Effector memory CD4-positive, alpha-beta T cell (primary cell): Measurements from ENCODE around the gene CRYBG3.

ENCODE experiments used
- DNase-seq, 3 donors: peaks; one replicate each; pipeline ENCODE4 v3.0.0-alpha.2; 2020
- H3K27ac ChIP-seq: 2 replicates; pipeline ENCODE4 v1.7.0; 2013; ENCODE audit warnings: mild to moderate bottlenecking, low read length, moderate library complexity; ENCODE audit not compliant: insufficient read depth, poor library complexity, severe bottlenecking
- H3K27me3 ChIP-seq: replicated peaks from 2 replicates; pipeline ENCODE4 v1.7.0; 2013; ENCODE audit warnings: mild to moderate bottlenecking, low read length; ENCODE audit not compliant: insufficient read depth, control insufficient read depth, poor library complexity, severe bottlenecking
- H3K36me3 ChIP-seq: 2 replicates; pipeline ENCODE4 v1.7.0; 2013; ENCODE audit warnings: mild to moderate bottlenecking, low read length, moderate library complexity; ENCODE audit not compliant: control insufficient read depth, insufficient read depth
- H3K4me1 ChIP-seq: 2 replicates; pipeline ENCODE4 v1.7.0; 2013; ENCODE audit warnings: low read length, mild to moderate bottlenecking; ENCODE audit not compliant: control insufficient read depth, insufficient read depth, poor library complexity, severe bottlenecking
- H3K4me3 ChIP-seq: 2 replicates; pipeline ENCODE4 v1.7.0; 2013; ENCODE audit warnings: low read length, low read depth, mild to moderate bottlenecking; ENCODE audit not compliant: insufficient read depth, poor library complexity, severe bottlenecking
- H3K9me3 ChIP-seq: 2 replicates; pipeline ENCODE4 v1.7.0; 2013; ENCODE audit warnings: mild to moderate bottlenecking, low read length, moderate library complexity; ENCODE audit not compliant: control insufficient read depth

Gene CRYBG3

GRCh38 chr3:97871186-97871585 is 49.4 kb downstream of the CRYBG3 start:
- Histone ChIP-seq H3K27ac (no peak overlapping the region), H3K36me3 (no peaks in the 10 kb centered on the region), H3K27me3 (no peaks in the 10 kb centered on the region), H3K4me3 (no peak overlapping the region), H3K4me1 (peaks cover 4% of the 10 kb centered on the region), H3K9me3 (no peaks in the 10 kb centered on the region)
- no peak for DNase-seq

- no peak for DNase-seq
These were observed 50.2 kb downstream of the CRYBG3 start for GRCh38 chr3:97871801-97872524.

GRCh38 chr3:97872525-97873042 is 50.8 kb downstream of the CRYBG3 start:
- no peaks in the 10 kb centered on the region for H3K9me3 ChIP-seq
- H3K27me3 ChIP-seq, result no peaks in the 10 kb centered on the region
- peaks cover 4% of the 10 kb centered on the region for H3K4me1 ChIP-seq
- H3K4me3 ChIP-seq, result peak overlapping the region; percentile 20
- H3K27ac ChIP-seq, result peak overlapping the region; percentile 40
- no peaks in the 10 kb centered on the region for H3K36me3 ChIP-seq
- no peak for DNase-seq

More at GRCh38 chr3:97871801-97872524, 50.2 kb downstream of the CRYBG3 start:
- Histone ChIP-seq H3K36me3 (no peaks in the 10 kb centered on the region), H3K27ac (peak overlapping the region; percentile 40), H3K4me1 (peaks cover 4% of the 10 kb centered on the region), H3K9me3 (no peaks in the 10 kb centered on the region), H3K4me3 (peak overlapping the region; percentile 20), H3K27me3 (no peaks in the 10 kb centered on the region)

DNA sequence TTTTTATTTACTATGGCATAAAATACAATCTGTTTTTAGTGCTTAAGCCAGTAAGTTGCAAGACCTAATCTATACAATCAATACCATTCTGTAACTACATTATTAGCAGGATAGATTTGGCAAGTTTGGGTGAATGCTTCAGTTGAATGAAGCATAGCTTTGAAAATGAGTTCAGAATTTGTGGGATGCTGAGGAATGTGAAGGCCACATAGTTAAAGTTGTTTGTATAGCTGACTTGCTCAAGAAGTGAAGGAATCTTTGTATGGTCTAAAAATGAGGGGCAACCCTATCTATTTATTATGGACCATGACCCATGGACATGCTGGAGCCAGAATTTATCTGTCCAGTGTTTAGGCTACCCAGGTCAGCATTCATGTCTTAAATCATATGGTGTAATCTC is 58.5 kb downstream of the CRYBG3 start:
- no peak overlapping the region for H3K4me3 ChIP-seq
- no peaks in the 10 kb centered on the region for H3K27me3 ChIP-seq
- DNase-seq, result no peak
- H3K36me3 ChIP-seq, result no peaks in the 10 kb centered on the region
- no peak overlapping the region for H3K27ac ChIP-seq
- no peaks in the 10 kb centered on the region for H3K4me1 ChIP-seq
- no peaks in the 10 kb centered on the region for H3K9me3 ChIP-seq

- H3K36me3 ChIP-seq, result no peaks in the 10 kb centered on the region
- H3K4me3 ChIP-seq, result no peak overlapping the region
- no peak overlapping the region for H3K27ac ChIP-seq
- H3K9me3 ChIP-seq, result no peaks in the 10 kb centered on the region
- no peak for DNase-seq
- no peaks in the 10 kb centered on the region for H3K4me1 ChIP-seq
- no peaks in the 10 kb centered on the region for H3K27me3 ChIP-seq
These were observed 61.3 kb downstream of the CRYBG3 start for GRCh38 chr3:97882975-97883598.

GRCh38 chr3:97883736-97884135 is 61.9 kb downstream of the CRYBG3 start:
- no peak for DNase-seq
- H3K27me3 ChIP-seq, result no peaks in the 10 kb centered on the region
- no peak overlapping the region for H3K27ac ChIP-seq
- no peaks in the 10 kb centered on the region for H3K4me1 ChIP-seq
- H3K4me3 ChIP-seq, result no peak overlapping the region
- no peaks in the 10 kb centered on the region for H3K9me3 ChIP-seq
- H3K36me3 ChIP-seq, result no peaks in the 10 kb centered on the region

GRCh38 chr3:97884586-97885123 is 62.8 kb downstream of the CRYBG3 start:
- no peak for DNase-seq
- Histone ChIP-seq H3K27ac (no peak overlapping the region), H3K4me1 (no peaks in the 10 kb centered on the region), H3K9me3 (no peaks in the 10 kb centered on the region), H3K36me3 (peaks cover 2% of the 10 kb centered on the region), H3K4me3 (no peak overlapping the region), H3K27me3 (no peaks in the 10 kb centered on the region)

- H3K27ac ChIP-seq, result no peak overlapping the region
- no peak for DNase-seq
- H3K4me3 ChIP-seq, result no peak overlapping the region
- no peaks in the 10 kb centered on the region for H3K27me3 ChIP-seq
- no peaks in the 10 kb centered on the region for H3K4me1 ChIP-seq
- H3K36me3 ChIP-seq, result peaks cover 2% of the 10 kb centered on the region
- no peaks in the 10 kb centered on the region for H3K9me3 ChIP-seq
These were observed 64.4 kb downstream of the CRYBG3 start for GRCh38 chr3:97885931-97886824.

DNA sequence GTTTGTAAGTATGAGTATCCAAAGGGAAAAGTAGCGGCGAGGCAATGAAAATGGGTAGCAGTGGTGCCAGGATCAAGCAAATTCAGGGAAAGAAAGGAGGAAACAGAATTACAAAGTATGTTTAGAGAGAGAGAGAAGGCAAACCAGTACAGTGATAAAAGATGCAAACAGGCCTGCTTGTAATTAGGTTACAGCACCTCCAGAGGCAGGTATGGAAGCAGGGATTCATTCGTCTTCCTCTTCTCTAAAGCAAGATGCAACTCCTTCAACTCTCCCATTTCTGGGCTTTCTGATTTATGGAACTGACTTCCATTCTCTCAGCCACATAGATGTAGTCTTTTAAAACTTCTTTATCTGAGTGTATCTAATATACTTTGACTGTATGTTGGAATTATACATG is 68.0 kb downstream of the CRYBG3 start:
- H3K27ac ChIP-seq, result no peak overlapping the region
- H3K9me3 ChIP-seq, result no peaks in the 10 kb centered on the region
- no peaks in the 10 kb centered on the region for H3K27me3 ChIP-seq
- no peak overlapping the region for H3K4me3 ChIP-seq
- peaks cover 2% of the 10 kb centered on the region for H3K36me3 ChIP-seq
- no peaks in the 10 kb centered on the region for H3K4me1 ChIP-seq
- DNase-seq, result no peak
